Measurements from ENCODE around the gene MAP1LC3A.

DNA sequence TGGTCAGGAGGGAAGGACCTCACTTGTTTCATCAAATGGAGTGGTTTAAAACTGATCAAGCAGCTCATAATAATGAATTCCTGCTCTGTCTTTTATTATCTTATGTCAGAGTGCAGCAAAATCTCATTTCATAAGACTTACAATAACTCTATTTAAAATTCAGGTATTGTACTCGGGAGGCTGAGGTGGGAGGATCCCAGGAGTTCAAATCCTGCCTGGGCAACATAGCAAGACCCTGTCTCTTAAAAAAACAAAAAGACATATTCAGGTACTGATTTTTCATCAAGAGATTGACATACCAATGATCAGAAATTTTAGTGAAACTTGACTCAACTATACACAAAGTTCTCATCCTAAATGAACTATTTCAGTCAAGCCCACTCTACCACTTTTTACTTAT, 47.9 kb upstream of the MAP1LC3A start:
- TF ChIP-seq, protein P1, sequence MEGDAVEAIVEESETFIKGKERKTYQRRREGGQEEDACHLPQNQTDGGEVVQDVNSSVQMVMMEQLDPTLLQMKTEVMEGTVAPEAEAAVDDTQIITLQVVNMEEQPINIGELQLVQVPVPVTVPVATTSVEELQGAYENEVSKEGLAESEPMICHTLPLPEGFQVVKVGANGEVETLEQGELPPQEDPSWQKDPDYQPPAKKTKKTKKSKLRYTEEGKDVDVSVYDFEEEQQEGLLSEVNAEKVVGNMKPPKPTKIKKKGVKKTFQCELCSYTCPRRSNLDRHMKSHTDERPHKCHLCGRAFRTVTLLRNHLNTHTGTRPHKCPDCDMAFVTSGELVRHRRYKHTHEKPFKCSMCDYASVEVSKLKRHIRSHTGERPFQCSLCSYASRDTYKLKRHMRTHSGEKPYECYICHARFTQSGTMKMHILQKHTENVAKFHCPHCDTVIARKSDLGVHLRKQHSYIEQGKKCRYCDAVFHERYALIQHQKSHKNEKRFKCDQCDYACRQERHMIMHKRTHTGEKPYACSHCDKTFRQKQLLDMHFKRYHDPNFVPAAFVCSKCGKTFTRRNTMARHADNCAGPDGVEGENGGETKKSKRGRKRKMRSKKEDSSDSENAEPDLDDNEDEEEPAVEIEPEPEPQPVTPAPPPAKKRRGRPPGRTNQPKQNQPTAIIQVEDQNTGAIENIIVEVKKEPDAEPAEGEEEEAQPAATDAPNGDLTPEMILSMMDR (IDR thresholded peaks at IDR 0.05), result no peak
- no peak for TF ChIP-seq POLR2A (IDR thresholded peaks at IDR 0.05)

Data from body of pancreas (tissue), 4 donors.